ENCODE measurements around the gene EVPLL. TPM values are rescaled to one million over a fixed set of nuclear protein-coding genes. Genes with fewer than 3 reads are reported as not detected.
A peak's percentile ranks its signal among the peaks of the same experiment; 100 is the strongest.

EVPLL gene
- total RNA-seq, 1 donor from 2014 or later: not detected

- TF ChIP-seq CTCF (IDR thresholded peaks at IDR 0.05; ENCODE audit: partially characterized antibody, unreplicated experiment): no peak
- no peaks in the 10 kb centered on the region for H3K4me1 Mint-ChIP-seq (ENCODE audit: low read depth, unreplicated experiment)
- H3K36me3 Mint-ChIP-seq (ENCODE audit: unreplicated experiment): no peaks in the 10 kb centered on the region
- DNase-seq: no peak
- H3K27ac Mint-ChIP-seq (ENCODE audit: unreplicated experiment): no peak overlapping the region
- H3K27me3 Mint-ChIP-seq (ENCODE audit: unreplicated experiment): no peaks in the 10 kb centered on the region
- H3K9me3 Mint-ChIP-seq (ENCODE audit: unreplicated experiment): peaks cover 3% of the 10 kb centered on the region
- peak overlapping the region; percentile 83 for H3K4me3 Mint-ChIP-seq (ENCODE audit: unreplicated experiment)
Observed at GRCh38 chr17:18361837-18362697, 15.5 kb upstream of the EVPLL start.

GRCh38 chr17:18362698-18363100, 14.9 kb upstream of the EVPLL start:
- H3K4me1 Mint-ChIP-seq (ENCODE audit: low read depth, unreplicated experiment): no peaks in the 10 kb centered on the region
- H3K27ac Mint-ChIP-seq (ENCODE audit: unreplicated experiment): no peak overlapping the region
- H3K36me3 Mint-ChIP-seq (ENCODE audit: unreplicated experiment): no peaks in the 10 kb centered on the region
- no peak for TF ChIP-seq CTCF (IDR thresholded peaks at IDR 0.05; ENCODE audit: partially characterized antibody, unreplicated experiment)
- peak overlapping the region; percentile 83 for H3K4me3 Mint-ChIP-seq (ENCODE audit: unreplicated experiment)
- no peaks in the 10 kb centered on the region for H3K27me3 Mint-ChIP-seq (ENCODE audit: unreplicated experiment)
- H3K9me3 Mint-ChIP-seq (ENCODE audit: unreplicated experiment): peaks cover 3% of the 10 kb centered on the region
- no peak for DNase-seq

GRCh38 chr17:18363101-18364049, 14.2 kb upstream of the EVPLL start, which contains the start of gene SHMT1:
TSS of gene SHMT1 (minus strand) at chr17:18363550. CDS start at chr17:18355981, 7,569 bp downstream.
- no peaks in the 10 kb centered on the region for H3K4me1 Mint-ChIP-seq (ENCODE audit: low read depth, unreplicated experiment)
- H3K36me3 Mint-ChIP-seq (ENCODE audit: unreplicated experiment): no peaks in the 10 kb centered on the region
- TF ChIP-seq CTCF (IDR thresholded peaks at IDR 0.05; ENCODE audit: partially characterized antibody, unreplicated experiment): no peak
- peak within 1 kb of the TSS; percentile 86 for H3K4me3 Mint-ChIP-seq (ENCODE audit: unreplicated experiment)
- no peaks in the 10 kb centered on the region for H3K27me3 Mint-ChIP-seq (ENCODE audit: unreplicated experiment)
- H3K9me3 Mint-ChIP-seq (ENCODE audit: unreplicated experiment): peaks cover 3% of the 10 kb centered on the region
- peak; percentile 90 for DNase-seq
- H3K27ac Mint-ChIP-seq (ENCODE audit: unreplicated experiment): no peak within 1 kb of the TSS

- TF ChIP-seq CTCF (IDR thresholded peaks at IDR 0.05; ENCODE audit: partially characterized antibody, unreplicated experiment): no peak
- Mint-ChIP-seq H3K27ac (ENCODE audit: unreplicated experiment) (no peak overlapping the region), H3K4me1 (ENCODE audit: low read depth, unreplicated experiment) (no peaks in the 10 kb centered on the region), H3K27me3 (ENCODE audit: unreplicated experiment) (no peaks in the 10 kb centered on the region), H3K9me3 (ENCODE audit: unreplicated experiment) (peaks cover 5% of the 10 kb centered on the region), H3K36me3 (ENCODE audit: unreplicated experiment) (no peaks in the 10 kb centered on the region), H3K4me3 (ENCODE audit: unreplicated experiment) (no peak overlapping the region)
- DNase-seq: no peak
Observed at GRCh38 chr17:18364166-18364565, 13.4 kb upstream of the EVPLL start.
